Measurements from ENCODE around the gene MARCO.

Gene MARCO

GRCh38 chr2:119008108-119008507 is 66.1 kb downstream of the MARCO start:
- Histone ChIP-seq H3K36me3 (ENCODE audit: insufficient read depth, low read length) (no peaks in the 10 kb centered on the region), H3K27me3 (ENCODE audit: insufficient read depth, low read length) (peaks cover 28% of the 10 kb centered on the region), H3K27ac (ENCODE audit: low read depth, low read length) (no peak overlapping the region), H3K4me1 (ENCODE audit: insufficient read depth, low read length) (no peaks in the 10 kb centered on the region), H3K4me3 (ENCODE audit: low read length) (no peak overlapping the region), H3K9me3 (ENCODE audit: insufficient read depth, low read depth, low read length) (peaks cover 12% of the 10 kb centered on the region), H3K9ac (ENCODE audit: low read depth, low read length) (no peak overlapping the region)
- 77% methylated on average over 2 of the region's 2 CpGs for WGBS

DNA sequence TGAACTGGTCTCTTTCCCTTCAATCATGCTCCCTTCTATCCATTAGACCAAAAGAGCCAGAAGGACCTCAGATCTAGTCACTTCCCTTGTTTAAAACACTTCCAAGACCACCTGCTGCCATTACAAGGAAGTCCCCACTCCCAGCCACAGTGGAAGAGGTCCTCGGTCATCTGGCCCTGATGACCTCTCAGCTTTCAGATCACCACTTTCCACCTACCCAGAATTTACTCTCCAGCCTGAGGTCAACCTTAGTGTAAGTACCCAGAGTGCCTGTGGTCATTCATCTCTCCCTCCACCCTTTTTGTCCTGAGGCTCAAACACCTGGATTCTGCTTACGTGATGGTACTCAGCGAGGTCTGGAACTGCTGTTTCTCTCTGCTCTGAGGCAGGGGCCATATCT is 67.1 kb downstream of the MARCO start:
- no peak overlapping the region for H3K27ac ChIP-seq (ENCODE audit: low read depth, low read length)
- H3K9ac ChIP-seq (ENCODE audit: low read depth, low read length) = no peak overlapping the region
- peaks cover 28% of the 10 kb centered on the region for H3K27me3 ChIP-seq (ENCODE audit: insufficient read depth, low read length)
- WGBS = 85% methylated on average over 3 of the region's 3 CpGs
- peaks cover 11% of the 10 kb centered on the region for H3K9me3 ChIP-seq (ENCODE audit: insufficient read depth, low read depth, low read length)
- no peaks in the 10 kb centered on the region for H3K4me1 ChIP-seq (ENCODE audit: insufficient read depth, low read length)
- H3K4me3 ChIP-seq (ENCODE audit: low read length) = no peak overlapping the region
- H3K36me3 ChIP-seq (ENCODE audit: insufficient read depth, low read length) = no peaks in the 10 kb centered on the region

DNA sequence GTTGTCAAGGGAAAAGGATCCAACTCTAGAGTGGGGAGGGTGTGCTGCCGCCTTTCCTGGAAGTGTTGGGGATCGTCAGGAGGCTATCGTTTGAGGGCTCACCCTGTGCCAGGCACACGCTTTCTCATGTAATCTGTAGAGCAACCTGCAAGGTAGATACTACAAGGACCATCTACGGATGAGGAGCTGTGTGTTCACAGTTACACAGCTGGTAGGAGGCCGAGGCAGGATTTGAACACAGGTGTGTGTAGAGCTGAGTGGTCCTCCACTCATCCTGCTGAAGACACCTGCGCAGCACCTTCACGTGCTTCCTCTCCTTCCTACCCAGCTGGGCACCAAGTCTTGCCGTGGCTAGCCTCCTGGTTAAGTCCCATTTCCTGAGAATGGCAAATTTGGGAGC is 68.3 kb downstream of the MARCO start:
- Histone ChIP-seq H3K4me1 (ENCODE audit: insufficient read depth, low read length) (no peaks in the 10 kb centered on the region), H3K9ac (ENCODE audit: low read depth, low read length) (no peak overlapping the region), H3K4me3 (ENCODE audit: low read length) (no peak overlapping the region), H3K9me3 (ENCODE audit: insufficient read depth, low read depth, low read length) (no peaks in the 10 kb centered on the region), H3K36me3 (ENCODE audit: insufficient read depth, low read length) (no peaks in the 10 kb centered on the region), H3K27ac (ENCODE audit: low read depth, low read length) (no peak overlapping the region), H3K27me3 (ENCODE audit: insufficient read depth, low read length) (peaks cover 28% of the 10 kb centered on the region)
- 92% methylated on average over 9 of the region's 9 CpGs for WGBS

DNA sequence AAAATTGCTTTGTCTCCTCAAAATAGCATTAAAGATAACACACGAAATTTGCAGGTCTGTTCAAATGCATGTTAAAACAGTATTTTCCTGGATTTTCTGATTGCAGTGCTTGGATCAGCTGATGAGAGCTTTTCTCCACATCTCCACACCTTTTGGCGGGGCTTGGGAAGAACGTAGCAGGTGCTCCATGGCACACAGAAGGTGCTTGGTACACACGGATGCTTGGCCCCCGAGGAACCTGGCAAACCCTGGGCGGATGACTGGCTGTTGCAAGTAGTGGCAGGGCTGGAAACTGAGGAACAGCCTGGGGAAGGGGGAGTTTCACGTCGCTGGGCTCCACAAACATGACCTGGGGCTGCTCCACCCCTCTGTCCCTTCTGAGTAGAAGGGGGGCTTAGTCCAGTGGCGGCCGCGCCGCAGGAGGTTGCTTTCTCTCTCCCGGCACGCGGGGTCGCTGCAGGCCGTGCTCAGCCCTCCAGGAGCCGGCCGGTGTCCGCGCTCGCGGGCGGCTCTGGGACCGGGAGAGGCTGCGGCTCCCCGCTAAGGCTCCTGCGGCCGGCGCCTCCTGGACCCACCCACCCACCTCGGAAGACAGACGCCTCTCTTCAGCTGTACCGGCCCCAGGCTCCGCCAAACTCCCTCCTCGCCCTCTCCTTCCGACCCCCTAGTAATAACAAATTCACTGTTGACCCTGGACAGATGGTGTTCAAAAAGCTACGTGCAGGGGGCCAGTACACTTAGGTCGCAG is 69.3 kb downstream of the MARCO start:
- WGBS = 15% methylated on average over 38 of the region's 38 CpGs
- H3K4me3 ChIP-seq (ENCODE audit: low read length) = peak overlapping the region; percentile 44

DNA sequence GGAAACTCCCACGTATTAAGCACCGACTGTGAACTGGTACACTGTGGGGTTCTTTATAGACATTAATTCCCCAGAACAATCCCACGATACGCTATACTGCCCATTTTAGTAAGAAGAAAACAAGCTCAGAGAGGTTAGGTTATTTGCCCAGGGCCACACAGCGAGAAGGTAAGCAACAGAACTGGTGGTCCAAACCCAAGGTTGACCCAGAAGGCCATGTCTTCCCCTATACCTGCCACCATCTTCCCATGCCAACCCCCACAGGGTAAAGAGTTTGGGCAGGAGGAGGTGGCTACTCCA is 69.9 kb downstream of the MARCO start:
- H3K27me3 ChIP-seq (ENCODE audit: insufficient read depth, low read length) = peaks cover 28% of the 10 kb centered on the region
- H3K36me3 ChIP-seq (ENCODE audit: insufficient read depth, low read length) = no peaks in the 10 kb centered on the region
- no peak overlapping the region for H3K9ac ChIP-seq (ENCODE audit: low read depth, low read length)
- no peaks in the 10 kb centered on the region for H3K9me3 ChIP-seq (ENCODE audit: insufficient read depth, low read depth, low read length)
- H3K4me1 ChIP-seq (ENCODE audit: insufficient read depth, low read length) = no peaks in the 10 kb centered on the region
- no peak overlapping the region for H3K27ac ChIP-seq (ENCODE audit: low read depth, low read length)
- peak overlapping the region; percentile 44 for H3K4me3 ChIP-seq (ENCODE audit: low read length)
- 72% methylated on average over 5 of the region's 5 CpGs for WGBS

More for the DNA sequence above, 69.3 kb downstream of the MARCO start:
- Histone ChIP-seq H3K9me3 (ENCODE audit: insufficient read depth, low read depth, low read length) (no peaks in the 10 kb centered on the region), H3K27me3 (ENCODE audit: insufficient read depth, low read length) (peaks cover 28% of the 10 kb centered on the region), H3K36me3 (ENCODE audit: insufficient read depth, low read length) (no peaks in the 10 kb centered on the region), H3K9ac (ENCODE audit: low read depth, low read length) (no peak overlapping the region), H3K27ac (ENCODE audit: low read depth, low read length) (no peak overlapping the region), H3K4me1 (ENCODE audit: insufficient read depth, low read length) (no peaks in the 10 kb centered on the region)

GRCh38 chr2:119012345-119013301 is 70.6 kb downstream of the MARCO start:
- 94% methylated on average over 11 of the region's 11 CpGs for WGBS
- H3K9me3 ChIP-seq (ENCODE audit: insufficient read depth, low read depth, low read length) = no peaks in the 10 kb centered on the region
- H3K27ac ChIP-seq (ENCODE audit: low read depth, low read length) = no peak overlapping the region
- no peaks in the 10 kb centered on the region for H3K4me1 ChIP-seq (ENCODE audit: insufficient read depth, low read length)
- no peak overlapping the region for H3K9ac ChIP-seq (ENCODE audit: low read depth, low read length)
- H3K4me3 ChIP-seq (ENCODE audit: low read length) = no peak overlapping the region
- no peaks in the 10 kb centered on the region for H3K36me3 ChIP-seq (ENCODE audit: insufficient read depth, low read length)
- H3K27me3 ChIP-seq (ENCODE audit: insufficient read depth, low read length) = peaks cover 28% of the 10 kb centered on the region

DNA sequence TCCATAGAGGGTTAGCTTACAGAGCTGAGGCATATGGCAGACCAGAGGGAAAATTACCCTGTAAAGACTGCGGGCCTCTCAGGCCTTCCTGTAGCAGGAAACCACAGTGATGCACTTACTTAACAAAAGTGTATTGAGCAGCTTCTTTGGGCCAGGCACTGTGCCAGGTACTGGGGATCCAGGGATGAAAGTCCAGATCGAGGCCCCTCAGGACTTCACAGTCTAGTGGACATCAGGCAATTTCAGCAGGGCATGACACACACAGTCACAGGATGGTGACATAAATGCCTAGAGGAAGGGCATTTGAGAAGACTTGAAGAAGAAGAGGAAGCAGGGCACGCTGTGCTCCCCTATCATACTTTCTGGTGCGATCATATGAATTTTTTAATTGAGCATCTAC is 71.7 kb downstream of the MARCO start:
- H3K36me3 ChIP-seq (ENCODE audit: insufficient read depth, low read length) = no peaks in the 10 kb centered on the region
- no peaks in the 10 kb centered on the region for H3K4me1 ChIP-seq (ENCODE audit: insufficient read depth, low read length)
- no peak overlapping the region for H3K4me3 ChIP-seq (ENCODE audit: low read length)
- 95% methylated on average over 4 of the region's 4 CpGs for WGBS
- peaks cover 28% of the 10 kb centered on the region for H3K27me3 ChIP-seq (ENCODE audit: insufficient read depth, low read length)
- no peak overlapping the region for H3K9ac ChIP-seq (ENCODE audit: low read depth, low read length)
- H3K9me3 ChIP-seq (ENCODE audit: insufficient read depth, low read depth, low read length) = no peaks in the 10 kb centered on the region
- no peak overlapping the region for H3K27ac ChIP-seq (ENCODE audit: low read depth, low read length)

GRCh38 chr2:119015845-119016244 is 73.9 kb downstream of the MARCO start:
- Histone ChIP-seq H3K36me3 (ENCODE audit: insufficient read depth, low read length) (no peaks in the 10 kb centered on the region), H3K9me3 (ENCODE audit: insufficient read depth, low read depth, low read length) (no peaks in the 10 kb centered on the region), H3K9ac (ENCODE audit: low read depth, low read length) (no peak overlapping the region), H3K27me3 (ENCODE audit: insufficient read depth, low read length) (peaks cover 16% of the 10 kb centered on the region), H3K27ac (ENCODE audit: low read depth, low read length) (no peak overlapping the region), H3K4me1 (ENCODE audit: insufficient read depth, low read length) (no peaks in the 10 kb centered on the region), H3K4me3 (ENCODE audit: low read length) (no peak overlapping the region)
- WGBS = 82% methylated on average over 11 of the region's 13 CpGs

GRCh38 chr2:119019521-119019920 is 77.5 kb downstream of the MARCO start:
- H3K27ac ChIP-seq (ENCODE audit: low read depth, low read length) = no peak overlapping the region
- no peaks in the 10 kb centered on the region for H3K27me3 ChIP-seq (ENCODE audit: insufficient read depth, low read length)
- H3K36me3 ChIP-seq (ENCODE audit: insufficient read depth, low read length) = no peaks in the 10 kb centered on the region
- no peak overlapping the region for H3K9ac ChIP-seq (ENCODE audit: low read depth, low read length)
- no peak overlapping the region for H3K4me3 ChIP-seq (ENCODE audit: low read length)
- H3K9me3 ChIP-seq (ENCODE audit: insufficient read depth, low read depth, low read length) = no peaks in the 10 kb centered on the region
- no peaks in the 10 kb centered on the region for H3K4me1 ChIP-seq (ENCODE audit: insufficient read depth, low read length)

DNA sequence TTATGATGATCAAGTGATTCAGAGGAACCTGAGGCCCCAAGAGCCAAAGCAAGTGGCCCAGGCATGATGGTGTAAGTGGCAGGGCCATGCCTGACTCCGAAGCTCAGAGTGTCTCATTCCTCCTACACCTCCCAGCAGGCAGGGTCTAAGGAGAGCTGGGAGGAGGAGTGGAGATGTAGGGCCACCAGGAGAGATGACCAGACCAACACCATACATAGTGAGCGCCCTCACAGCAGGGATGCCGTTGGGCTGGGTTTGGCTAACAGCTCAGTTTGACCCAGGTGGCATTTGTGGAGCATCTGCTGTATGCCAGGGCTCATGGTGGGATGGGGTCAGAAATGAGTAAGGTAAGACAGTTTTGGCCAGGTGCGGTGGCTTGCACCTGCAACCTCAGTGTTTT is 80.7 kb downstream of the MARCO start:
- Histone ChIP-seq H3K27me3 (ENCODE audit: insufficient read depth, low read length) (no peaks in the 10 kb centered on the region), H3K4me3 (ENCODE audit: low read length) (no peak overlapping the region), H3K4me1 (ENCODE audit: insufficient read depth, low read length) (no peaks in the 10 kb centered on the region), H3K9ac (ENCODE audit: low read depth, low read length) (no peak overlapping the region), H3K27ac (ENCODE audit: low read depth, low read length) (no peak overlapping the region), H3K9me3 (ENCODE audit: insufficient read depth, low read depth, low read length) (no peaks in the 10 kb centered on the region), H3K36me3 (ENCODE audit: insufficient read depth, low read length) (no peaks in the 10 kb centered on the region)
- 89% methylated on average over 3 of the region's 4 CpGs for WGBS

DNA sequence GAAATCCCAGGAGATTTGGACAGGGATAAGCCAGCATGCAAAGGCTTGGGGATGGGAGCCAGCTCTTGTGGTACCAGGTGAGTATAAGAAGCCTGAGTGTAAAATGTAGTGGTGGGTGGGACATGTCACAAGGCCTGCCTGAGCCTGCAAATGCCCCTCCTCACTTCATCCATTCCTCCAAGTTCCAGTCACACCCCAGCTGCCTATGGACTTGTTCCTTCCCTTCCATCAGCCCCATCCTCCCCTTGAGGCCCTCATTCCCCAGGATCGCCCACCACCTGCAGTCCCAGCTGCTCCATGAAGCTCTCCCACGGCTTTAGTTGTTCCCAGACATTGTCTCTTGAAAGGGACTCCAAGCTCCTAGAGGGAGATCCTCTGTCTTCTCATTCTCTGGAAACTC is 81.5 kb downstream of the MARCO start:
- Histone ChIP-seq H3K9me3 (ENCODE audit: insufficient read depth, low read depth, low read length) (peaks cover 4% of the 10 kb centered on the region; the same call in 1 of the 2 replicates), H3K9ac (ENCODE audit: low read depth, low read length) (no peak overlapping the region), H3K4me1 (ENCODE audit: insufficient read depth, low read length) (no peaks in the 10 kb centered on the region), H3K36me3 (ENCODE audit: insufficient read depth, low read length) (no peaks in the 10 kb centered on the region), H3K4me3 (ENCODE audit: low read length) (no peak overlapping the region), H3K27me3 (ENCODE audit: insufficient read depth, low read length) (no peaks in the 10 kb centered on the region), H3K27ac (ENCODE audit: low read depth, low read length) (no peak overlapping the region)
- 90% methylated on average over 2 of the region's 2 CpGs for WGBS

All from HUES64 (cell line).